NCI-H82 treated with DMSO at 0.1 percent for 48 hours (cell line): Measurements from ENCODE around the gene CAV1.

ENCODE experiments used
- DNase-seq: peaks from one replicate; lab custom pipeline; 2025; ENCODE audit not compliant: unreplicated experiment; lab: John Stamatoyannopoulos, UW

The CAV1 gene

DNA sequence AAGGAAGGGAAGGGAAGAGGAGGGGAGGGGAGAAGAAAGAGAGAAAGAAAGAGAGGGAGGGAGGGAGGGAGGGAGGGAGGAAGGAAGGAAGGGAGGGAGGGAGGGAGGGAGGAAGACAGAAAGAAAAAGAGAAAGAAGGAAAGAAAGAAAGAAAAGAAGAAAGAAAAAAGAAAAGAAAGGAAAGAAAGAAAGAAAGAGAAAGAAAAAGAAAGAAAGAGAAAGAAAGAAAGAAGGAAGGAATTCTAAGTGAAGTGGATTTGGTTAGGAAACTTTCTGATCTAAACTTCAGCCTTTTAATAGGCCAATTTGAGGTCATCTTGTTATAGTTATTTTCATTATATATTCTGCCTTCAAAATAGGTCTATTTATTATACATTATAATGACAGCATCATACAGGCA, 21.0 kb upstream of the CAV1 start:
- DNase-seq = no peak

DNA sequence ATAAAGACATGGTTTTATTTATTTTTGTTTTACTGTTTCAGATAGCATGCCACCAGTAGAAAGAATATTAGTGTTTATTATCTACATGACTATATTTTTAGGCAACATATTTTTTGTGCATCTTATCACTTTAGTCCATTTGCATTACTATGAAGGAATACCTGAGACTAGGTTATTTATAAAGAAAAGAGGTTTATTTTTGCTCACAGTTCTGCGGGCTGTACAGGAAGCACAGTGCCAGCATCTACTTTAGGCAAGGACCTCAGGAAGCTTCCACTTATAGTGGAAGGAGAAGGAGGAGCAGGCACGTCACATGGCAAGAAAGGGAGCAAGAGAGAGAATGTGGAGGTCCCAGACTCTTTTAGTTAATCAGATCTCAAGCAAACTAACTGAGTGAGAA, 19.6 kb upstream of the CAV1 start:
- no peak for DNase-seq

DNA sequence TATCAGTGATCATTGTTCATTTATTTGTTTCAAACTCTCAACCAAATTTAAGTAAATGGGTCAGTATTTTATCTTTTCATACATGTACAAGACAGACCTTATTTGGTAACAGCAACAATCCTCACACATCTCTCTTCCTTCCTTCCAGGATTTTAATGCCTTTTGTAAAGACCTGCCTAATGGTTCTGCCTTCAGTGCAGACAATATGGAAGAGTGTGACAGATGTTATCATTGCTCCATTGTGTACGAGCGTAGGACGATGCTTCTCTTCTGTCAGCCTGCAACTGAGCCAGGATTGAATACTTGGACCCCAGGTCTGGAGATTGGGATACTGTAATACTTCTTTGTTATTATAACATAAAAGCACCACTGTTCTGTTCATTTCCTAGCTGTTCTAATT, 19.0 kb upstream of the CAV1 start:
- no peak for DNase-seq

DNA sequence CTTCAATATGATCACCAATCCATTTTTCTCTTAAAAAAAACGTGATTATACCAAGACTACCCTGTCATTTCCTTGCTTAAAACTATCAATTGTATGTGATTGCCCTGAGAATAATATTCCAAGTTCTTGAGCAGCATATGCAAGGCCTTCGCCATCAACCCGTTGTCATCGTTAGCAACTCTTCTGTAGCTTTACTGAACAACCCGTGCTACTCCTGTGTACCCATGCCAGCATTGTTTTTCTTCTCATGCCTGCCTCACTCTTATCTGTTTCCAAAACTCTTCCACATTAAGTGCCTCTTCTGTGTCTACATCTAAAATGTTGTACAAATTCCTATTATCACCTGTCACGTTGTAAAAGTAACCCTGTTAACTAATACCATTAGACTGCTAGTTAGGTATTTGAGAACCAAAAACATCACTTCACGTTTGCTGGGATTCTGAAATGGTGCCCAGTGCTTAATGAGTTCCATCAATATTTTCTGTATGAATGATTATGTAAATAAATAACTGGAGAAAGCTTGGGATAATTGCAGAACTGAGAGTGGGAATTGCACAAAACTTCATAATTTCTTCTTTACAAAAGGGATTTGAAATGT, 14.8 kb upstream of the CAV1 start:
- no peak for DNase-seq

DNA sequence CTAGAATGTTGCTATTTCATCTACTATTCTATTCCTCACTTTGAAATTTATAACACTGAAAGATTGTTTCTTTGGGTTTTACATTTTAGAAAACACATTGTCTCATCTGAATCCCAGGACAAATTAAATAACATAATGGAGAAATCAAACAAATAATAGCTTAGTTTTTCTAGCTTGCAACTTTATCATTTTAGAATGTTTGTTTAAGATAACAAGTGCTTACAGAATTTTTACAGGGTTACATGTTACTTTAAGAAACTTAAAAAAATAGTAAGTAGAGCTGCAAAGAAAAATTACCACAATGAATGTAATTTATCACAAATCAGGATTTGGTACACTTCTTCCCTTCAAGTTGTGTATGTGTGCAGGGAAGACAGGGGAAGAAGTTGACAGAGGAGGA, 14.0 kb upstream of the CAV1 start:
- DNase-seq = no peak

- DNase-seq = no peak
Observed at GRCh38 chr7:116511552-116512519, 13.0 kb upstream of the CAV1 start.

DNA sequence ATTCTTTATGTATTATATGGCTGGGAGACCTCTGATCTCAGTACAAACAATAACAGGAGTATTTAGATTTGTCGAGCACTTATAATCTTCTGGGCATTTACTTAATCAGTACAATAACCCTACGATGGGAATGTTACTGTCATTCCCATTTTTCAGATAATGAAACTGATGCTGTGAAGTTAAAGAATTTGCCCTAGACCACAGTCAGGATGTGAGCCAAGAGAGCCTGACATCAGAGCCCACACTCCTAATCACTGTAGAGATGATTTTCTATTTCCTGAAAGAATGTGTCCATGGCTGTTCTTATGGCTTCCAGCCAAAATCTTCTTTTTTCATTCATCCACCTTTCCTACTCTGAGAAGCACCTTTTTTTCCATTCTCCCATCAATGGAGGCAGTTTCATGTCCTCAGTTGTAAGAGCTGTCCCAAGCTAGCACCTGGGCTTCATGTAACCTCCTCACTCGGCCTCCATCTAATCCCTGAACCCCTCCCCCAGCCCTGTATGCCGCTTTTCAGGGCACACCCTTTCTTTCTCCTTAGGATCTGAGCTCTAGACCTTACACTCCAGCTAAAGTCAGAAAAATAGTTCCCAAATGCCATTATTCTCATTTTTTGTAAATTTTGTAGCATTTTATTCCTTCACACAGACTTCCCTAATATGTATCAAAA, 12.2 kb upstream of the CAV1 start:
- DNase-seq = no peak

DNA sequence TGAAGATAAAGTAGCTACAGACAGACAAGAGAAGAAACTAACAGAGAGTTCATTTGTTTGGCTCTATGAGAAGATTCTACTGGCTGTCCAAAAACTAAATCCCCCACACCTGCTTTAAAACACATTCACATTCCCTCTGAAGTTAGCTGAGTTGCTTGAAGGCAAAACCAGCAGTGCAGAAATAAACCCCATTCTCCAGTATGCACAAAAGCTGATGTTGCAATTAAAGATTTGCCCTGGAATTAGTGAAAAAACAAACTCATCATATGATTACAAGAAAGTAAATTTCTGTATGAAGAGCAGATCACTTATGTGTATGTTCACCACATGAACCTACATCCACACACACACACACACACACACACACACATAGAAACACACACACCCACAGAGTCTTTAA, 9.3 kb upstream of the CAV1 start:
- no peak for DNase-seq

DNA sequence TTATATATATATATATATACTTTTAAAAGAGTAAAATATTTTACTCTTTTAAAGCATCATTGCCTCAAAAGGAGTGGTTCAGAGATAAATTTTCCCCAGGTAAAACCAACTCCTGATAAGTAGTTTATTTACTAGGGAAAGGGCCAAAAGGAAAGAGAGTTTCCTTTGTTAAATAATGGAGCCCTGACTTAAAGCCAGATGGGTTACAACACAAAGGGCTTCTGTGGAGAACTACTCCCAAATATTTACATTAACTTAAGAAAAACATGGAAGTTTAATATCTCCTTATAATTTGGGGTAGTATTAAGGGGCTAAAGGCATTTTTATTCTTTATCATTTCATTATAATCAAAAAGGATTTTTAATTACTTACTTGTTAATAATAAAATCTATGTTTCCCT, 8.5 kb upstream of the CAV1 start:
- DNase-seq = no peak

GRCh38 chr7:116517626-116518025, 7.2 kb upstream of the CAV1 start:
- no peak for DNase-seq

DNA sequence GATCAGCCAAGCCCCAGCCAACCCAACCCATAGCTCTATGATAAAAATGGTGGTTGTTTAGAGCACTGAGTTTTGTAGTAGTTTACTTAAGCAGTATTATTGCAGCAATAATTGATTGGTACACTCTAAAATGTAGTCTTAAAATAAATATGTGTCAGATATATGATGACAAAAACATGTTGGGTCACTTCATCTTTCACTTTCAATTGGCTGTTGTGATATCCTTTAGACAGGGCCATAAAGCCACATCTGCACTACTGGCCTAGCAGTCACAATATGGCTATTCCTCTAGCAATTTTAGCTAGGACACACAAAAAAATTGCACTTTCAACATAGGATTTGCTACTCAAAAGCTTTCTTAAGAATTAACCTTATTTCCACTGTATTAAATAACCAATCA, 5.9 kb upstream of the CAV1 start:
- no peak for DNase-seq

GRCh38 chr7:116521046-116521664, 3.7 kb upstream of the CAV1 start:
- no peak for DNase-seq

GRCh38 chr7:116522247-116522646, 2.6 kb upstream of the CAV1 start:
- no peak for DNase-seq

GRCh38 chr7:116524221-116524608, 621 bp upstream of the CAV1 start:
- no peak for DNase-seq

- DNase-seq = no peak
Observed at GRCh38 chr7:116525298-116525912, 569 bp downstream of the CAV1 start.

DNA sequence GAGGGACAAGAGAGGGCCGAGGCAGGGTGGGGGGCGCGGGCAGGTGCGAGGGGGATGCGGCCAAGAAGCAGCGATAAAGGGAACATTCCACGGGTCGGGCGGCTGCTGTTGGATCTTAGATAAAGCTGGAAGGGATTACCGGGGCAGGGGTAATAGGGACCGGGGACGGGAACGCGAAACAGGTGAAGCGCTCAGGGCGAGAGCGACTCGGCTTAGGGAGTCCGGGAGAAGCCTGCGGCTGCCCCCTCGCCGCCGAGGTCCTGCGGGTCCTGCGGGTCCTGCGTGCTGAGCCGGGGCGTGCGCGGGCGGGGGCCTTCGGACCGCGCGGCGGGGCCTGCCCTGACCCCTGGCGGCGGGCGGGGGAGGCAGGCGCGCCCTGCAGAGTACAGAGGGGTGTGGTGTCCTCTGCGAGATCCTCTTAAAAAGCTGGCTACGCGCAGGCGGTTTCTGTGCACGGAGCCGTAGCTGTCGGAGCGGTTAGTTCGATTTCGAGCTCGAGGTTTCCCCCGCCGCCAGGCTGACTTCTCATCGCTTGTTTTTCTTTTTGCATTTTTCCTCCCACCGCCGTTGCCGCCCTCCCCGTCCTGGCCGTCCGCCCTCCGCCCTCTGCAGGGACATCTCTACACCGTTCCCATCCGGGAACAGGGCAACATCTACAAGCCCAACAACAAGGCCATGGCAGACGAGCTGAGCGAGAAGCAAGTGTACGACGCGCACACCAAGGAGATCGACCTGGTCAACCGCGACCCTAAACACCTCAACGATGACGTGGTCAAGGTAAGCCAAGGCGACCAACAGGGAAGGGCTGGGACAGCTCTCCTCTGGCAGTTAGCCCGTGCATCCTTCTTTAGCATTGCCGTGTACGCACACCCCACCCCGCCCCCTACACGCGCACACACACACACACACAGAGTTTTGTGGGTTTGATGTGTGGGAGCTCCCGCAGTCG, 1.4 kb downstream of the CAV1 start:
- no peak for DNase-seq

GRCh38 chr7:116526897-116527296, 2.1 kb downstream of the CAV1 start:
- DNase-seq = no peak

GRCh38 chr7:116527521-116527920, 2.7 kb downstream of the CAV1 start:
- no peak for DNase-seq

- DNase-seq = no peak
Observed at GRCh38 chr7:116528008-116528789, 3.4 kb downstream of the CAV1 start.
